ENCODE data around the gene RBM12.

The RBM12 gene

GRCh38 chr20:35637276-35637675 lies 27.4 kb downstream of the RBM12 start:
- no peak overlapping the region for H3K4me3 ChIP-seq (ENCODE audit: low read depth, low read length)
- no peak for TF ChIP-seq CTCF (IDR thresholded peaks at IDR 0.05; ENCODE audit: low read depth, low read length, missing control alignments)
- DNase-seq (ENCODE audit: low read depth) = no peak
- in situ Hi-C loops (cut with HindIII; ENCODE audit: low sequenced_read_pairs) = no loop called here

GRCh38 chr20:35636095-35636494 lies 28.6 kb downstream of the RBM12 start:
- in situ Hi-C loops (cut with HindIII; ENCODE audit: low sequenced_read_pairs) = no loop called here
- TF ChIP-seq CTCF (IDR thresholded peaks at IDR 0.05; ENCODE audit: low read depth, low read length, missing control alignments) = no peak
- H3K4me3 ChIP-seq (ENCODE audit: low read depth, low read length) = no peak overlapping the region
- no peak for DNase-seq (ENCODE audit: low read depth)

GRCh38 chr20:35635652-35636051 lies 29.0 kb downstream of the RBM12 start:
- no peak overlapping the region for H3K4me3 ChIP-seq (ENCODE audit: low read depth, low read length)
- in situ Hi-C loops (cut with HindIII; ENCODE audit: low sequenced_read_pairs) = no loop called here
- TF ChIP-seq CTCF (IDR thresholded peaks at IDR 0.05; ENCODE audit: low read depth, low read length, missing control alignments) = no peak
- DNase-seq (ENCODE audit: low read depth) = no peak

- TF ChIP-seq CTCF (IDR thresholded peaks at IDR 0.05; ENCODE audit: low read depth, low read length, missing control alignments) = no peak
- DNase-seq (ENCODE audit: low read depth) = no peak
- in situ Hi-C loops (cut with HindIII; ENCODE audit: low sequenced_read_pairs) = no loop called here
- H3K4me3 ChIP-seq (ENCODE audit: low read depth, low read length) = no peak overlapping the region
Measured at GRCh38 chr20:35632539-35633115, 32.1 kb downstream of the RBM12 start.

- no peak for DNase-seq (ENCODE audit: low read depth)
- H3K4me3 ChIP-seq (ENCODE audit: low read depth, low read length) = no peak overlapping the region
- no peak for TF ChIP-seq CTCF (IDR thresholded peaks at IDR 0.05; ENCODE audit: low read depth, low read length, missing control alignments)
- in situ Hi-C loops (cut with HindIII; ENCODE audit: low sequenced_read_pairs) = no loop called here
Measured at GRCh38 chr20:35630636-35631035, 34.1 kb downstream of the RBM12 start.

- DNase-seq (ENCODE audit: low read depth) = no peak
- H3K4me3 ChIP-seq (ENCODE audit: low read depth, low read length) = no peak overlapping the region
- in situ Hi-C loops (cut with HindIII; ENCODE audit: low sequenced_read_pairs) = no loop called here
- TF ChIP-seq CTCF (IDR thresholded peaks at IDR 0.05; ENCODE audit: low read depth, low read length, missing control alignments) = no peak
Measured at GRCh38 chr20:35629427-35630145, 35.1 kb downstream of the RBM12 start.

Measured in astrocyte of the cerebellum (primary cell).